Measurements from ENCODE around the gene MRPS23.
A peak's percentile ranks its signal among the peaks of the same experiment; 100 is the strongest.

Gene MRPS23

DNA sequence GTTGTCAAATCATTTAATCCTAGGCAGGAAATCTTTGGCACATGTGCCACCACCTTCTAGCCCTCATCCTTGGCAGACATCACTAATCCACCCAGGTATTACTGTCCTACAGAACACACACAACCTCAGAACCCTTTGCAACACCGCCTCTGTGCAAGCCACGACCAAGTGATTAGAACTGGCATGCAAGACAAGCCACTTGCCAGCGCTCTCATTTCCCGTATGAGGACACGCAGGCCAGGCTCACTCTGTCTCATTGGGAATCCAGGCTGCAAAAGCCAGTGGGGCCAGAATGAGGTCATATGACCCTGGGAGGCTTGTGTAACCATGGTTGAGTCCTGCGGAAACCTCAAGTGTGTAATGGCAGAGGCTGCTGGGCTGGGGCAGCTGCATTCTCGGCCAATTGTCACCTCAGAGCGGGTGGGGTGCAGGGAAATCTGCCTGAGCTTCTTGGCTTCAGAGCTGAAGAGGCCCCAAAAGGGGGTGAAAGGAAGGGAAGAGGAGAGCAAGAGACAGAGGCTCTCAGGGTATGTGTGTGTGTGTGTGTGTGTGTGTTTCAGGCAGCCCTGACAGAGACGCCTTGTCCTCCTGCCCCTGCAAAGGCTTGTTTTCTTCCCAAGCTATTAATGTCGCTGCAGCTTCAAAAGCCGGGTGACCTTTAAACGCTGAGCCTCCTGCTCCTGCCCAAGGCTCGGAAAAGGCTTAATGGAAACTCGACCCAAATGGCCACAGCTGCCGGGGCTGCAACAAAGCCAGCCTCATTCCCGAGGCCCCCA is 43.2 kb upstream of the MRPS23 start:
- Histone ChIP-seq H3K4me1 (ENCODE audit: control insufficient read depth in 1 of 2, insufficient read depth in 1 of 2, low read depth in 1 of 2, low read length in 1 of 2) (peaks cover 82 to 85% of the 10 kb centered on the region in 2 experiments), H3K9me3 (no peaks in the 10 kb centered on the region), H3K36me3 (peaks cover 5% of the 10 kb centered on the region), H3K27ac (peak overlapping the region; percentile 97), H3K4me3 (ENCODE audit: low read depth in 1 of 2, low read length in 1 of 2) (peak overlapping the region; percentile 61 to 80), H3K27me3 (no peaks in the 10 kb centered on the region)
- TF ChIP-seq, protein P1, sequence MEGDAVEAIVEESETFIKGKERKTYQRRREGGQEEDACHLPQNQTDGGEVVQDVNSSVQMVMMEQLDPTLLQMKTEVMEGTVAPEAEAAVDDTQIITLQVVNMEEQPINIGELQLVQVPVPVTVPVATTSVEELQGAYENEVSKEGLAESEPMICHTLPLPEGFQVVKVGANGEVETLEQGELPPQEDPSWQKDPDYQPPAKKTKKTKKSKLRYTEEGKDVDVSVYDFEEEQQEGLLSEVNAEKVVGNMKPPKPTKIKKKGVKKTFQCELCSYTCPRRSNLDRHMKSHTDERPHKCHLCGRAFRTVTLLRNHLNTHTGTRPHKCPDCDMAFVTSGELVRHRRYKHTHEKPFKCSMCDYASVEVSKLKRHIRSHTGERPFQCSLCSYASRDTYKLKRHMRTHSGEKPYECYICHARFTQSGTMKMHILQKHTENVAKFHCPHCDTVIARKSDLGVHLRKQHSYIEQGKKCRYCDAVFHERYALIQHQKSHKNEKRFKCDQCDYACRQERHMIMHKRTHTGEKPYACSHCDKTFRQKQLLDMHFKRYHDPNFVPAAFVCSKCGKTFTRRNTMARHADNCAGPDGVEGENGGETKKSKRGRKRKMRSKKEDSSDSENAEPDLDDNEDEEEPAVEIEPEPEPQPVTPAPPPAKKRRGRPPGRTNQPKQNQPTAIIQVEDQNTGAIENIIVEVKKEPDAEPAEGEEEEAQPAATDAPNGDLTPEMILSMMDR (IDR thresholded peaks at IDR 0.05): no peak

DNA sequence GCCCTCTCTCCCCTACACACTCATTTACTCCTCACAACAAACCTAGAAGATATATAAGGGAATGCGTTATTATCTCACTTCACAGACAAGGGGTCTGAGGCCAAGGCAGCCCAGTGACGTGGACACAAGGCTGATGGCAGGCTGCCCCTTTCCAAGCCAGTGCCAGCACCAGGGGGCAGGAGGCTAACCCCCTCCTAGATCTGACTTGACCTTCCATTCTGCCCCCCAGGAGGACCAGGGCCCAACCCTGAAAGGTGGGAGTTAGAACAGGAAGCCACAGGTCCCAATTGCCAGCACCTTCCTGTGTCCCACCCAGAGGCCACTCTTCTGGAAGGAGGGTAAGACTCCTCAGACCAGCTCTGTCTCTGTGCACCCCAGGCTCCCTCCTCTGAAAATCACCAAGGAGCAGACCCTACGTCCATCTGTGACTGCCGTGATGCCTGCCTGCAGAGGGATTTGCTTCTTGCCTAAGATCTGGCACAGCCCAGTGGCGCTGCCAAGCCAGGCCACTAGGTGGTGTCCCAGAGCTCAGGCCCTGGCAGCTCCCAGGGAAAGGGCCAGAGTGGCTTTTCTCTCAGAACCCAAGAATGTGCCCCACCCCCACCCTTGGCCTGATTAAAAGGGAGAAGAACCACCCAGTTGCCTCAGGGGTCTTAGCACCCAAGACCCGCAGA is 42.4 kb upstream of the MRPS23 start:
- Histone ChIP-seq H3K27ac (peak overlapping the region; percentile 97), H3K36me3 (peaks cover 5% of the 10 kb centered on the region), H3K4me1 (ENCODE audit: control insufficient read depth in 1 of 2, insufficient read depth in 1 of 2, low read depth in 1 of 2, low read length in 1 of 2) (peaks cover 74 to 78% of the 10 kb centered on the region in 2 experiments), H3K27me3 (no peaks in the 10 kb centered on the region), H3K4me3 (ENCODE audit: low read depth in 1 of 2, low read length in 1 of 2) (peak overlapping the region; percentile 61 to 80), H3K9me3 (no peaks in the 10 kb centered on the region)
- TF ChIP-seq, protein P1 (IDR thresholded peaks at IDR 0.05): peak; percentile 98

DNA sequence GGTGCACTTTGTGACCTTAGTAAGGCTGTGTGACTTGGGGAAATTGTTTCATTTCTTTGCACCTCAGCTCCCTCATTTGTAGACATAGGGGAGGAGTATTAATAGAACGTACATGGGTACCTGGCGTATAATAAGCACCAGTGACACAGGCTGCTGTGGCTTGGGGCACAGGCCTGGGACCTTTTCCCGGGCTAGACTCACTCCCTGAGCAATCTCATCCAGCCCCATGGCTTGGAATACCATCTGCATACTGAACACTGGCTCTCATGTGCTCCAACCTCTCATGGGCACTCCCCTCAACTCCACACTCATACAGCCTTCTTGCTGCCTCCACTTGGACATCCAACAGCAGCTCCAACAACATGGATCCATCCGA is 41.0 kb upstream of the MRPS23 start:
- H3K36me3 ChIP-seq: no peaks in the 10 kb centered on the region
- TF ChIP-seq, protein P1 (IDR thresholded peaks at IDR 0.05): no peak

DNA sequence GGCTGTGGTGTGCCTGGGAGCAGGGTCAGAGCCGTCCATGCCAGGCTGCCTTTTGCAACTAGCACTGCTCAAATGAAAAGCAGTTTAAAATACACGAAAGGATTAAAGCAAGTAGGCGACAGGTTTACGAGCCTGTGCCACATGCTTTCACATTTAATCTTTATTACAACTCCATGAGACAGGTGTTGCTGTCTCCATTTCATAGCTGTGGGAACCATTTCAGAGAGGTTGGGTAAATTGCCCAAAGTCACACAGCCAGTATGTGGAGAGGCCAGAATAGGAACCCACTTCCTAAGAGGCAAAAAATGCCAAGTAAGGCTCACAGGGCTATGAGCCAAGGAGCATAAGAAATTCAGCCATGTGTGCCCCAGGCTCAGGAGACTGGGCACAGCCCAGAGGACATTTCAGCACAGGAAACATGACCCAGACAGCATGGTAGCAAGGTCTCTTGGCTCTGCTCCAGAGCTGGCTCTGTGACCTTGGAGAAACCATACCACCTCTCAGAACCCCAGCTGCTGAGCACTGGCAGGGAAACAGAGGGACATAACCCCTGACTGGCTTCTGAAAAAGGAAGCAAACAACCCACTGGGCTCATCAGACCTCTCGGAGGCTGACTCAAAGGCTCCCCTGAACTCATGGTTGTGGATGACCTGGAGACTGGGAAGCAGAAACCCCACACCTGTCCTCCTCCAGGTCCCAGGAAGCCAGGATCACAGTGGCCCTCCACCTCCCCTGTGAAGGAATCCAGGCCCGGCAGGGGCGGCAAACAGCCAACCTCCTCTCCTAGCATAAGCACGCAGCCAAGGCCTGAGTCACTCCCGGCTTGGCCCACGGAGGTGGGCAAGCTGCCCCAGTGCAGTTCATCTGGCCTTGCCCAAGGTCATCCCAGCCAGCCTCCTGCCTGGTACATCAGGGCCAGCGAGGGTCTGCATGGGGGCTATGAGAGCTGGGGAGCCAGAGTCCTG is 40.3 kb upstream of the MRPS23 start:
- H3K4me1 ChIP-seq (ENCODE audit: control insufficient read depth in 1 of 2, insufficient read depth in 1 of 2, low read depth in 1 of 2, low read length in 1 of 2): peaks cover 54 to 59% of the 10 kb centered on the region in 2 experiments
- H3K9me3 ChIP-seq: no peaks in the 10 kb centered on the region
- H3K27me3 ChIP-seq: no peaks in the 10 kb centered on the region
- TF ChIP-seq, protein P1 (IDR thresholded peaks at IDR 0.05): no peak
- no peak overlapping the region for H3K4me3 ChIP-seq (ENCODE audit: low read depth in 1 of 2, low read length in 1 of 2)
- H3K36me3 ChIP-seq: peaks cover 2% of the 10 kb centered on the region
- H3K27ac ChIP-seq: peak overlapping the region; percentile 97

More for the DNA sequence above, 41.0 kb upstream of the MRPS23 start:
- peaks cover 60 to 66% of the 10 kb centered on the region in 2 experiments for H3K4me1 ChIP-seq (ENCODE audit: control insufficient read depth in 1 of 2, insufficient read depth in 1 of 2, low read depth in 1 of 2, low read length in 1 of 2)
- H3K27ac ChIP-seq: peak overlapping the region; percentile 97
- H3K9me3 ChIP-seq: no peaks in the 10 kb centered on the region
- H3K27me3 ChIP-seq: no peaks in the 10 kb centered on the region
- H3K4me3 ChIP-seq (ENCODE audit: low read depth in 1 of 2, low read length in 1 of 2): no peak overlapping the region

DNA sequence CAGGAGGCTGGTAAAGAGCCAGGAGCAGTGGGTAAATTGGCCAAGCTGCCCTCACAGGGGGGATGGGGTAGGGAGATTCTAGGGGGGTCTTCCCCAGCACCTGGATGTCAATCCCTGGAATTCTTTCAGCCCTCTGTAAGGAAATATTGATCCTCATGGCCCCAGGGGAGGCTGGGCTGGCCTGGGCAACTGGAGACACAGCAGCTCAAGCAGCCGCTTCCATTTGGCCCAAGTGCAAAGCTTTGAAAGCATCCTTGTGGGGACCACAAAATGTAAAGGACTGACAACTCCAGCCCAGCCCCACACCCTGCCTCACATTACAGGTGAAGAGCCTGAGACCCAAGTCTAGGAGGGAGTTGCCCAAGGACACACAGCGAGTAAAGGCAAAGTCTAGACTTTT is 39.4 kb upstream of the MRPS23 start:
- H3K36me3 ChIP-seq: peaks cover 11% of the 10 kb centered on the region
- no peaks in the 10 kb centered on the region for H3K9me3 ChIP-seq
- H3K27ac ChIP-seq: no peak overlapping the region
- TF ChIP-seq, protein P1 (IDR thresholded peaks at IDR 0.05): no peak
- no peak overlapping the region for H3K4me3 ChIP-seq (ENCODE audit: low read depth in 1 of 2, low read length in 1 of 2)
- no peaks in the 10 kb centered on the region for H3K27me3 ChIP-seq
- peaks cover 45 to 50% of the 10 kb centered on the region in 2 experiments for H3K4me1 ChIP-seq (ENCODE audit: control insufficient read depth in 1 of 2, insufficient read depth in 1 of 2, low read depth in 1 of 2, low read length in 1 of 2)
